GM12891 (cell line): ENCODE results near the gene YBX2.

ENCODE experiments used
- POLR2A ChIP-seq: IDR thresholded peaks from 2 replicates; pipeline ENCODE4 v1.6.1; 2011; ENCODE audit warnings: low read depth, low read length, control low read depth
- POLR2AphosphoS5 ChIP-seq: IDR thresholded peaks from 2 replicates; pipeline ENCODE4 v1.6.1; 2011; ENCODE audit warnings: low read depth, low read length, control low read depth
- TAF1 ChIP-seq: IDR thresholded peaks from 2 replicates; pipeline ENCODE4 v1.6.1; 2011; ENCODE audit warnings: low read depth, low read length, control low read depth

DNA sequence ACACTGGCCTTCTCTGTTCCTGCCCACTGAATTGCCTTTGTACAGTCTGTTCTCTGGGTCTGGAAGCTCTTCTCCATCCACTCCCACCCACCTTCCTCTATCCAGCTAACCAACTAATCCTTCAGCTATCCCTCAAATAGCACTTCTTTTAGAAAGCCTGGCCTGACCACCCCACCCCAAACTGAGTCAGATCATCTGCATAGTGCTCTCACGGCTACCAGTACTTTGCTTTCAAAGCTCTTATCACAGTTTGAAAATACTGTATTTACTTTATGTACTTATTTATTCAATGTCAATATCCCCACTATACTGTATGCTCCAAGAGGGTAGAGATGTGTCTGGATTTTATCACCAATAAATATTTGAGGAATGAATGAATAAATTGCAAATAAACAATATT lies 27.7 kb downstream of the YBX2 start:
- TF ChIP-seq POLR2AphosphoS5 (no peak), POLR2A (no peak), TAF1 (no peak)
